Measurements from ENCODE around the gene ADGRV1.
"Not testable (repeated sequence)": the region's sequence is repeated elsewhere in the genome, so short reads cannot be mapped to it uniquely, and the experiment has no call there.

Gene ADGRV1

GRCh38 chr5:91012867-91013266 lies 454.3 kb downstream of the ADGRV1 start:
- FAIRE-seq: not testable (repeated sequence)

GRCh38 chr5:91016322-91016721 lies 457.7 kb downstream of the ADGRV1 start:
- no peak for FAIRE-seq

GRCh38 chr5:91016954-91017700 lies 458.5 kb downstream of the ADGRV1 start:
- FAIRE-seq: no peak

GRCh38 chr5:91018200-91018599 lies 459.6 kb downstream of the ADGRV1 start:
- no peak for FAIRE-seq

GRCh38 chr5:91018712-91019371 lies 460.2 kb downstream of the ADGRV1 start:
- no peak for FAIRE-seq

- FAIRE-seq: no peak
Observed at GRCh38 chr5:91020065-91020800, 461.6 kb downstream of the ADGRV1 start.

- no peak for FAIRE-seq
Observed at GRCh38 chr5:91022518-91022917, 463.9 kb downstream of the ADGRV1 start.

- FAIRE-seq: no peak
Observed at GRCh38 chr5:91024206-91024605, 465.6 kb downstream of the ADGRV1 start.

GRCh38 chr5:91024727-91025126 lies 466.1 kb downstream of the ADGRV1 start:
- FAIRE-seq: no peak

GRCh38 chr5:91025449-91025848 lies 466.9 kb downstream of the ADGRV1 start:
- no peak for FAIRE-seq

- FAIRE-seq: no peak
Observed at GRCh38 chr5:91025956-91026355, 467.4 kb downstream of the ADGRV1 start.

GRCh38 chr5:91026466-91026865 lies 467.9 kb downstream of the ADGRV1 start:
- no peak for FAIRE-seq

- peak; percentile 48 for FAIRE-seq
Observed at GRCh38 chr5:91027405-91028139, 469.0 kb downstream of the ADGRV1 start.

- no peak for FAIRE-seq
Observed at GRCh38 chr5:91028499-91028956, 469.9 kb downstream of the ADGRV1 start.

GRCh38 chr5:91030521-91031401 lies 472.2 kb downstream of the ADGRV1 start:
- FAIRE-seq: no peak

- FAIRE-seq: no peak
Observed at GRCh38 chr5:91031402-91031752, 472.8 kb downstream of the ADGRV1 start.

GRCh38 chr5:91032125-91032524 lies 473.5 kb downstream of the ADGRV1 start:
- FAIRE-seq: no peak

GRCh38 chr5:91033370-91033769 lies 474.8 kb downstream of the ADGRV1 start:
- no peak for FAIRE-seq

- no peak for FAIRE-seq
Observed at GRCh38 chr5:91038180-91038808, 479.7 kb downstream of the ADGRV1 start.

- not testable (repeated sequence) for FAIRE-seq
Observed at GRCh38 chr5:91041132-91041531, 482.5 kb downstream of the ADGRV1 start.

- no peak for FAIRE-seq
Observed at GRCh38 chr5:91042247-91042935, 483.8 kb downstream of the ADGRV1 start.

Measured in endometrium (tissue), 2 donors.